Activated naive CD8-positive, alpha-beta T cell treated with anti-CD3 and anti-CD28 coated beads, Interleukin-2, amount 50 U/mL, for 16 hours (primary cell): Measurements from ENCODE around the gene ZNF821.
A peak's percentile ranks its signal among the peaks of the same experiment; 100 is the strongest.
"Not testable (repeated sequence)": the region's sequence is repeated elsewhere in the genome, so short reads cannot be mapped to it uniquely, and the experiment has no call there.

Source experiments
- DNase-seq: peaks from one replicate; pipeline ENCODE4 v3.0.0-alpha.2; 2020; ENCODE audit warnings: low read depth, low spot score

The ZNF821 gene, protein sequence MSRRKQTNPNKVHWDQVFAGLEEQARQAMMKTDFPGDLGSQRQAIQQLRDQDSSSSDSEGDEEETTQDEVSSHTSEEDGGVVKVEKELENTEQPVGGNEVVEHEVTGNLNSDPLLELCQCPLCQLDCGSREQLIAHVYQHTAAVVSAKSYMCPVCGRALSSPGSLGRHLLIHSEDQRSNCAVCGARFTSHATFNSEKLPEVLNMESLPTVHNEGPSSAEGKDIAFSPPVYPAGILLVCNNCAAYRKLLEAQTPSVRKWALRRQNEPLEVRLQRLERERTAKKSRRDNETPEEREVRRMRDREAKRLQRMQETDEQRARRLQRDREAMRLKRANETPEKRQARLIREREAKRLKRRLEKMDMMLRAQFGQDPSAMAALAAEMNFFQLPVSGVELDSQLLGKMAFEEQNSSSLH

GRCh38 chr16:71883849-71884638 is at the start of gene ZNF821:
TSS of gene ZNF821 (minus strand) at chr16:71884182. CDS start at chr16:71879946, 4,236 bp downstream.
- peak; percentile 26 for DNase-seq

DNA sequence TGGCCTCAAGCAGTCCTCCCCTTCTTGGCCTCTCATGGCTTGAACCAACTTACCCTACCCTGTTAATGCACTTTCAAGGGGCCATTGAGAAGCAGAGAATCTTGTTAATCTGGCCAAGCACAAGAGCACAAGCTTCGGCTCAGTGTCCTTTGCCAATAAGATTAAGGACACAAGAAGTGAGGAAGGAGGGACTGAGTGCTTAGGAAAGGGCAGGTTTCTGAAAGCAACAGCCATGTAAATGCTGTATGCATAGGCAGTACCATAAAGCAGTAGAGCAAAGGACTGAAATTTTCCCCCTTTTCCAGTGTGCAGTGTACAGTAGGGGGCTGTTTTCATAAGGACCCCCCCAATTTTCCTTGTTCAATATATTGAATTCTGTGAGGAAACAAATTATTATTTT is 49.0 kb upstream of the ZNF821 start:
- no peak for DNase-seq

DNA sequence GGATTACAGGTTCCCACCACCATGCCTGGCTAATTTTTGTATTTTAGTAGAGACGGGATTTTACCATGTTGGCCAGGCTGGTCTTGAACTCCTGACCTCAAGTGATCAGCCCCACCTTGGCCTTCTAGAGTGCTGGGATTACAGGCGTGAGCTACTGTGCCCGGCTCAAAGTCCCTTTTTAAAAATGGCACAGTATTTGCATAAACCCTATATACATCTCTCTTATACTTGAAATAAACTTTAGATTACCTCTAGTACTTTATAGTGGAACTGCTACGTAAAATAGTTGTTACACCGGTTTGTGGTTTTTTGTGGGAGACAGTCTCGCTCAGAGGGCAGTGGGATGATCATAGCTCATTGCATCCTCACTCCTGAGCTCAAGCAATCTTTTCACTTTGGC is 47.6 kb upstream of the ZNF821 start:
- DNase-seq = no peak

GRCh38 chr16:71931001-71931400 is 47.0 kb upstream of the ZNF821 start:
- no peak for DNase-seq

- no peak for DNase-seq
These were observed 46.1 kb upstream of the ZNF821 start for GRCh38 chr16:71930013-71930563.

GRCh38 chr16:71929048-71929447 is 45.1 kb upstream of the ZNF821 start:
- no peak for DNase-seq

- no peak for DNase-seq
These were observed 43.8 kb upstream of the ZNF821 start for GRCh38 chr16:71927787-71928186.

- DNase-seq = no peak
These were observed 43.4 kb upstream of the ZNF821 start for GRCh38 chr16:71927383-71927782.

DNA sequence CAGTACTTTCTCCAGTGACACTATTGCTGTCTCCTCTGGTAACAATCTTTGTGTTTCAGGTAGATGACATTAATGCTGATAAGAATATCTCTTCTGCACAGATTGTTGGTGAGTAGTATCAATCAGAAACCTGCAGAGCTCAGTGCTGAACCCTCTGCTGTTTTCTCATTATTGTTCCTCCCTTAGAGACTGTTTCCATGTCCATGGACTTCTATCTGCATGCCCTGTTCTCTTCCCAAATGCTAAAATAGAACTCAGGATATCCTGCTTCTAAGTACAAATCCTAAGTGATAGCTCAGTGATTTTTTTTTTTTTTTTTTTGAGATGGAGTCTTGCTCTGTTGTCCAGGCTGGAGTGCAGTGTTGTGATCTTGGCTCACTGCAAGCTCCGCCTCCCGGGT is 40.7 kb upstream of the ZNF821 start:
- no peak for DNase-seq

DNA sequence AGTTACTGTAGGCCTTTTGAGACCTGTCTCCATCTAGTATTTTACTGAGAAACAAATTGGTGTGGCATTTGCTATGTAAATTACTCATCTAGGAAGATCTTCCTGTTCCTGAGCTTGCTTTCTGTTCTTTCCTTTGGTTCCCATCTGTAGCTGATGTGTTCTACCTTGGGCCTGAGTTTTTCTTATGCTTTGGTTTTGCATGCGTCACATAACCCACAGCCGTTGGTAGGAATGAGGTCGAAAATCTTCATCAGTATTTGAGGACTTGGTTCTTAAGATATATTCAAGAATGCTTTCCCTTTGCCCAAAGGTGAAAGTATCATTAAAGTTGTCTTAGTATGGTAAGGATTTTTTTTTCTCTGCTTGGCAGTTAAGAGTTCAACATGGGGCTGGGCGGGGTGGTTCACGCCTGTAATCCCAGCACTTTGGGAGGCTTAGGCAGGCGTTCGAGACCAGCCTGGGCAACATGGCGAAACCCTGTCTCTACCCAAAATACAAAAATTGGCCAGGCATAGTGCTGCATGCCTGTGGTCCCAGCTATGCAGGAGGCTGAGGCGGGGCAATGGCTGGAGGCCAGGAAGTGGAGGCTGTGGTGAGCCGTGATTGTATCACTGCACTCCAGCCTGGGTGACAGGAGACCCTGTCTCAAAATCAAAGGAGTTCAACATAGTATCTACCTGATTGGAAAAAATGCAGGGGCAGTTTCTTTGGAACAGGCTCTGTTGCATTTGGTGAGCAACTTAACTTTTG is 40.1 kb upstream of the ZNF821 start:
- no peak for DNase-seq

DNA sequence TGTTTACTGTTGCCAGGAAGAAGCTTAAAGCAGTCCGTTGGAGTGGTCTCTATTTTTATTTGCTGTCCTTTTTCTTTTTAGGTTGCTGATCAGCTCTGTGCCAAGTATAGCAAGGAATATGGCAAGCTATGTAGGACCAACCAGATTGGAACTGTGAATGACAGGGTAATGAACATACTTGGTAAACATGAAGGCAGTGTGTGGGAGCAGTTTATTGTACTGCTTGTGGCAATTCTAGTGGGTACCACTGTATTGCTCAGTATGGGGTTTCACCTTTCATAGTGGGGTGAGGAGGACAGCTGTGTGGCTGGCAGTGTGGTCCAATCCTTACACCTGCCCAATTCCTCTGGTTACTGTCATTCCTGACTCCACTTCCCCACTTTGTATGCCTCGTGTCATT is 36.7 kb upstream of the ZNF821 start:
- DNase-seq = no peak

DNA sequence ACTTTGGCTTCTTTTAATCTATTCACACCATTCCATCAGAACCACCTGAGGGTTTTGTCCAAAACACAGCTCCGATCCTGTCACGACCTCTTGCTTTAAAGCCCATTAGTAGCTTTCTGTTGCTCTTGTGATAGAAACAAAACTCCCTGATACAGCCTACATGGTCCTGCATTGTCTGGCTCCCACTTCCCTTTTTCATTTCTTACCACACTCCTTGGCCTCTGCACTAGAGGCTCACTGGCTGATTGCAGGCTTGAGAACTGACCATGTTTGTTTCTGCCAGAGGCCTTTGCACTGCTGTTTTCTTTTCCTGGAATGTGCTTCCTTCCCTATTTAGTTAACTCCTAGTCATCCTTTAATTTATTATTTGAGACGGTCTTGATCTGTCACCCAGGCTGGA is 35.1 kb upstream of the ZNF821 start:
- DNase-seq = no peak

- DNase-seq = no peak
These were observed 33.9 kb upstream of the ZNF821 start for GRCh38 chr16:71917900-71918299.

- DNase-seq = no peak
These were observed 32.5 kb upstream of the ZNF821 start for GRCh38 chr16:71916397-71916920.

DNA sequence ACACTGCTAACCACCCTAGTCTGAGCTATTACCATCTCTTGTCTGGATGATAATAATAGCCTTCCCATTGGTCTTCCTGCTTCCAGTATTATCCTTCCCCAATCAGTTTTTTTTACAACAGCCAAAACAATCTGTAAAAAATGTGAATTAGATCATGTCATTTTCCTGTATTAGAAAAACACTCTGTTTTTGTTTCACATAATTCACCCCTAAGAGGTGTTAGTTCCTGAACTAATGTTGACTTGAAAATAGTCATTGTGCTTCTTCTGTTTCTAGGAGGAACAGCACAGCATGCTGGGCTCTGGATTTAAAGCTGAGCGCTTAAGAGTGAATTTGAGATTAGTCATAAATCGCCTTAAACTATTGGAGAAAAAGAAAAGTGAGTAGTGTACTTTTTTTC is 31.4 kb upstream of the ZNF821 start:
- DNase-seq = no peak

DNA sequence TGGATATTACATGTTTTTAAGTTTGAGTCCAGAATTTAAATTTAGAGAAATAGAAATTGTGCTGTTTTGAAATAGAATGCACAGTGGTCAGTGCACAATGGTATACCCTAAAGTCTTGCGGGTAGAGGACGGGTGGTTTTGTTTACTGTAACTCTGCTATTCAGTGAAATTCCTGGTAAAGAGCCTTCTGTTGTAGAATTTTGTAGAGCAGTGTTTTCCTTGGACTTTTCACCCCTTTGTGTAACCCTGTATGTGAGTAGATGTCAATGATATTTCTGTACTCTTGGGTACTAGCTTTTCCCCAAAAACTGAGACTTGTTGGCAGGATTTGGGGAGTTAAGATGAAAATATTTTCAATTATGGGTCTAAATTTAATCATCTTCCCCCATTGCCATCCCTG is 30.8 kb upstream of the ZNF821 start:
- DNase-seq = no peak

DNA sequence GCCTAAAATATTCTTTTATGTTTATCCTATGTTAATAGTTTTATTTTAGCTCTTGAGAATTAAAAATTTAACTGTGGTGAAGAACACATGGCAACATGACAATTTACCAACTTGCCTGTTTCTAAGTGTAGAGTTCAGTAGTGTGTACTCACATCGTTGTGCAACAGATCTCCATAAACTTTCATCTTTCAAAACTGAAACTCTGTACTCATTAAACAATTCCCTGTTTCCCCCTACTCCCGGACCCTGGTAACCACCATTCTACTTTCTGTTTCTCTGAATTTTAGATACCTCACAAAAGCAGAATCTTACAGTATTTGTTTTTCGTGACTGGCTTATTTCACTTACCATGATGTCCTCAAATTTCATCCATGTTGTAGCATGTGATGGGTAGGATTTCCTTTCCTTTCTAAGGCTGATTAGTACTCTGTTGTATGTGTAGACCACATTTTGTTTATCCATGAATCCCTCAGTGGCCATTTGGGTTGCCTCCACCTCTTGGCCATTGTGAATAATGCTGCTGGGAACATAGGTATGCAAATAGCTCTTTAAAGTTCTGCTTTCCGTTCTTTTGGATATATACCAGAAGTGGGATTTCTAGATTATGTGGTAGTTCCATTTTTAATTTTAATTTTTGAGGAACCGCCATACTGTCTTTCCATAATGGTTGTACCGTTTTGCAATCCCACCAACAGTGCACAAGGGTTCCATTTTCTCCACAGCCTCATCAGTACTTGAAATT is 28.7 kb upstream of the ZNF821 start:
- DNase-seq = no peak

- no peak for DNase-seq
These were observed 27.1 kb upstream of the ZNF821 start for GRCh38 chr16:71911121-71911520.

DNA sequence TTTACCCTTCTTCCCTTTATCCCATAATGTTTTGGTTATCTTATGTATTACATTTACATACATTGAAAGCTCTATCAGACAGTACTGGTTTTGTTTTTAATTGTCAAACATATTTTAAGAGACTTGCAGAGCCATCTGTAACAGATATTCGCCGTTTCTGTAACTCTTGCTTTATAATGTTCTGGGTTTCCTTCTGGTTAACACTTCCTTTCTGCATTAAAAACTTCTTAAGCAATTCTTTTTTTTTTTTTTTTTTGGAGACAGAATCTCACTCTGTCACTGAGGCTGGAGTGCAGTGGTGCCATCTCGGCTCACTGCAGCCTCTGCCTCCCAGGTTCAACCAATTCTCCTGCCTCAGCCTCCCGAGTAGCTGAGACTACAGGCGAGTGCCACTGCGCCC is 21.8 kb upstream of the ZNF821 start:
- not testable (repeated sequence) for DNase-seq

GRCh38 chr16:71904239-71904638 is 20.3 kb upstream of the ZNF821 start:
- no peak for DNase-seq

DNA sequence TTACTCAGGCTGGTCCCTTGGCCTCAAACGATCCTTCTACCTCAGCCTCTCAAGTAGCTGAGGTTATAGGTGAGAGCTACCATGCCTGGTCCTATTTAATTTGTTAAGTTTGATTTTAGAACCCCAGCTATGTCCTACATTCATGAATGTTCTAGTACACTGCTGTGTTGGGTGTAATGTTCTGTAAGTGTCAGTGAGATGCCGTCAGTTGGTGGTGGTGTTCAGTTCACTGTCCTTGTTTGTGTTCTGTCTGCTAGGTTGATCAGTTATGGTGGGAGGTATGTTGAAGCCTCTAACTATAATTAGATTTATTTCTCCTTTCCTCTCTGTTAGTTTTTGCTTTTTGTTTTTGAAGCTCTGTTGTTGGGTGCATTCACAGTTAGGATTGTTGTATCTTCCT is 19.6 kb upstream of the ZNF821 start:
- DNase-seq = no peak
